ENCODE measurements around the gene MAP3K20. TPM values are rescaled to one million over a fixed set of nuclear protein-coding genes. Genes with fewer than 3 reads are reported as not detected.

Gene MAP3K20
- total RNA-seq, 1 experiment from 2014 or later = 40.0 TPM

DNA sequence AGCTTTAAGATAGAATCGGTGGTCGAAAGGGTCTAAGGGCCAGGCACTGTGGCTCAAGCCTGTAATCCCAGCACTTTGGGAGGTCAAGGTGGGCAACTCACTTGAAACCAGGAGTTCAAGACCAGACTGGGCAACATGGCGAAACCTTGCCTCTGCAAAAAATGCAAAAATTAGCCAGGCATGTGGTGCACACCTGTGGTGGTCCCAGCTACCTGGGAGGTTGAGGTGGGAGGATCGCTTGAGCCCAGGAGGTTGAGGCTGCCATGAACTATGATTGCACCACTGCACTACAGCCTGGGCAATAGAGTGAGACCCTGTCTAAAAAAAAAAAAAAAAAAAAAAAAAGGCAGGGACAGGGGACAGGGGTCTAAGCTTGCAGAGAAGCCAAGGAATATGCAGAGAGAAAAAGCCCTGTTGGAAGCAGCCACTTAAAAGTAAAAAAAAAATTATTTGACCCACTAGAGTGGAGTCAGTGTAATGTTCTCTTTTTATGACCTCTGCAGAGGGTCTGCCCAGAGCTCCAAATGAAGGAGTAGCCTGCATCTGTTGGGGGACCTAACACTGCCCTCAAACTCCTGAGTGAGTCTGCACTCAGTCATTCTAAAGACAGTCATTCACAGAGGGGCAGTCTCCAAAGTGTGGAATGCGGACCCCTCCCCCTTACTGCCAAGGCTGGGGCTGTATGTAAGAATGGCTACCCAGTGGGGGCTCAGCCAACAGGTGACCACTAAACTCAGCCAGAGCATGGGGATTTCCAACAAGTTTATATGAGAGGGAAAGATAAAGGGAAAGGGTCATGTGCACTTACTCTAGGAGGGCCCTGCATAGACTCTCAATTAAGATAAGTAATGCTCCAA, 160.5 kb downstream of the MAP3K20 start:
- no peak for TF ChIP-seq EZH2 (IDR thresholded peaks at IDR 0.05; ENCODE audit: borderline replicate concordance, low read depth, low read length, poor library complexity, severe bottlenecking)
- TF ChIP-seq, protein P1, sequence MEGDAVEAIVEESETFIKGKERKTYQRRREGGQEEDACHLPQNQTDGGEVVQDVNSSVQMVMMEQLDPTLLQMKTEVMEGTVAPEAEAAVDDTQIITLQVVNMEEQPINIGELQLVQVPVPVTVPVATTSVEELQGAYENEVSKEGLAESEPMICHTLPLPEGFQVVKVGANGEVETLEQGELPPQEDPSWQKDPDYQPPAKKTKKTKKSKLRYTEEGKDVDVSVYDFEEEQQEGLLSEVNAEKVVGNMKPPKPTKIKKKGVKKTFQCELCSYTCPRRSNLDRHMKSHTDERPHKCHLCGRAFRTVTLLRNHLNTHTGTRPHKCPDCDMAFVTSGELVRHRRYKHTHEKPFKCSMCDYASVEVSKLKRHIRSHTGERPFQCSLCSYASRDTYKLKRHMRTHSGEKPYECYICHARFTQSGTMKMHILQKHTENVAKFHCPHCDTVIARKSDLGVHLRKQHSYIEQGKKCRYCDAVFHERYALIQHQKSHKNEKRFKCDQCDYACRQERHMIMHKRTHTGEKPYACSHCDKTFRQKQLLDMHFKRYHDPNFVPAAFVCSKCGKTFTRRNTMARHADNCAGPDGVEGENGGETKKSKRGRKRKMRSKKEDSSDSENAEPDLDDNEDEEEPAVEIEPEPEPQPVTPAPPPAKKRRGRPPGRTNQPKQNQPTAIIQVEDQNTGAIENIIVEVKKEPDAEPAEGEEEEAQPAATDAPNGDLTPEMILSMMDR (conservative IDR thresholded peaks at IDR 0.05; ENCODE audit: low read depth, low read length) = no peak
- Histone ChIP-seq H3K4me3 (ENCODE audit: low read depth, low read length, poor library complexity, severe bottlenecking) (no peak overlapping the region), H3K4me1 (ENCODE audit: insufficient read depth, low read length, poor library complexity, severe bottlenecking) (no peaks in the 10 kb centered on the region), H3K27ac (ENCODE audit: low read depth, low read length, poor library complexity, severe bottlenecking) (no peak overlapping the region), H3K27me3 (replicated peaks; ENCODE audit: insufficient read depth, low read depth, low read length, poor library complexity) (no peaks in the 10 kb centered on the region), H3K36me3 (ENCODE audit: insufficient read depth, low read length, poor library complexity, severe bottlenecking) (no peaks in the 10 kb centered on the region), H3K9me3 (ENCODE audit: low read depth, low read length, poor library complexity, severe bottlenecking) (no peaks in the 10 kb centered on the region)
- no peak for DNase-seq (ENCODE audit: low spot score)
- intact Hi-C loops (cut with micrococcal nuclease; ENCODE audit: unreplicated experiment) = no loop called here
- ChIA-PET CTCF (no interaction called here), POLR2A (ENCODE audit: low non-redundant PET) (no interaction called here)
- no TSS peak for BruUV-seq (replicated peaks)

DNA sequence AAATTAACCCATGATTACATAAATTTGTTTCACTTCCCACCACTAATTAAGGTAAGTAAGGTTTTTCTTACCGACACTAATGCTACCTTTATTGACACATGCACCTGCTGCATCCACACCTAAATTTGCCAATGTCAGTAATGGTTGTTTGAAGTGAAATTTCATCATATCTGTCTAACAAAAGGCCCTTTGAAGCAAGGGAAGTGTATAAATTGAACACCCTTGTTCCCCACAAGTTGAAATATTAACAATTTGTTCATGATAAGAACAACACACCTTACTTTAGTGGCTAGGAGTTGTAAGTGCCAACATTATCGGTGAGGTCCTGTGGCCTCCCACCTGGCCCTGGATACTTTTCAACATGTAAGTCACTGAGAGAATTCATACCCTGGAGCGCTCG, 162.7 kb downstream of the MAP3K20 start:
- H3K4me1 ChIP-seq (ENCODE audit: insufficient read depth, low read length, poor library complexity, severe bottlenecking) = no peaks in the 10 kb centered on the region
- POLR2A ChIA-PET (ENCODE audit: low non-redundant PET) = interaction anchor here (0.7 kb wide), 1 partner anchor 217 kb away, joined by 3 read pairs; no protein-coding TSS in a partner anchor
- H3K4me3 ChIP-seq (ENCODE audit: low read depth, low read length, poor library complexity, severe bottlenecking) = no peak overlapping the region
- H3K27me3 ChIP-seq (replicated peaks; ENCODE audit: insufficient read depth, low read depth, low read length, poor library complexity) = no peaks in the 10 kb centered on the region
- BruUV-seq (replicated peaks) = no TSS peak
- no peaks in the 10 kb centered on the region for H3K36me3 ChIP-seq (ENCODE audit: insufficient read depth, low read length, poor library complexity, severe bottlenecking)
- TF ChIP-seq, protein P1 (conservative IDR thresholded peaks at IDR 0.05; ENCODE audit: low read depth, low read length) = no peak
- no peak for TF ChIP-seq EZH2 (IDR thresholded peaks at IDR 0.05; ENCODE audit: borderline replicate concordance, low read depth, low read length, poor library complexity, severe bottlenecking)
- no peak for DNase-seq (ENCODE audit: low spot score)
- intact Hi-C loops (cut with micrococcal nuclease; ENCODE audit: unreplicated experiment) = no loop called here
- no peaks in the 10 kb centered on the region for H3K9me3 ChIP-seq (ENCODE audit: low read depth, low read length, poor library complexity, severe bottlenecking)
- CTCF ChIA-PET = no interaction called here
- H3K27ac ChIP-seq (ENCODE audit: low read depth, low read length, poor library complexity, severe bottlenecking) = no peak overlapping the region

DNA sequence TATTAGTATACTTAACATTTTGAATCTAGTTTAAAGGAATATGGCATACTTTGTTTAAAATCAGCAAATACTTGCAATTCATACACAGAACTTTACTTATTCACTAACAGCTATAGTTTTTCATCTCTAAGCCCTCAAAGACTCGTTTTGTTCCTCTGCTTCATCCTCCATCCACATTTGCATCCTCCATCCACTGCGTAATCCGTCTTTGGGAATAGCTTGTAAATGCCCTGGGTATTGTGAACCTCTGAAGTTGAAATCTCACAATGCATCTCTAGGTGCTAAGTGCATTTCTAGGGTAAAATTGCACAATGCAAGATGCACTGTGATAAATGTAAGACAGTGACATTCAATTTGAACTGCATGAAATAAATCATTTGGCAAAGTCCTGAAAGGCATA, 163.2 kb downstream of the MAP3K20 start:
- Histone ChIP-seq H3K27me3 (replicated peaks; ENCODE audit: insufficient read depth, low read depth, low read length, poor library complexity) (no peaks in the 10 kb centered on the region), H3K9me3 (ENCODE audit: low read depth, low read length, poor library complexity, severe bottlenecking) (no peaks in the 10 kb centered on the region), H3K4me3 (ENCODE audit: low read depth, low read length, poor library complexity, severe bottlenecking) (no peak overlapping the region), H3K36me3 (ENCODE audit: insufficient read depth, low read length, poor library complexity, severe bottlenecking) (no peaks in the 10 kb centered on the region), H3K4me1 (ENCODE audit: insufficient read depth, low read length, poor library complexity, severe bottlenecking) (no peaks in the 10 kb centered on the region), H3K27ac (ENCODE audit: low read depth, low read length, poor library complexity, severe bottlenecking) (no peak overlapping the region)
- ChIA-PET CTCF (no interaction called here), POLR2A (ENCODE audit: low non-redundant PET) (interaction anchor here (0.7 kb wide), 1 partner anchor 217 kb away, joined by 3 read pairs; no protein-coding TSS in a partner anchor)
- BruUV-seq (replicated peaks) = no TSS peak
- no peak for DNase-seq (ENCODE audit: low spot score)
- intact Hi-C loops (cut with micrococcal nuclease; ENCODE audit: unreplicated experiment) = no loop called here
- no peak for TF ChIP-seq EZH2 (IDR thresholded peaks at IDR 0.05; ENCODE audit: borderline replicate concordance, low read depth, low read length, poor library complexity, severe bottlenecking)
- TF ChIP-seq, protein P1 (conservative IDR thresholded peaks at IDR 0.05; ENCODE audit: low read depth, low read length) = no peak

Measured in A673 (cell line).